Caco-2 (cell line): Measurements from ENCODE around the gene ZEB2. TPM values are rescaled to one million over a fixed set of nuclear protein-coding genes. Genes with fewer than 3 reads are reported as not detected.

Experiments used
- BruUV-seq: library from RNA; stranded (reverse); fragments of 400-500 nt; replicated peaks from 2 replicates; lab custom pipeline; 2021; lab: Mats Ljungman, UMichigan
- CTCF ChIA-PET: fragments of 300-600 bp; sonication (Branson Sonifier 250); formaldehyde crosslinking; loops from one replicate; lab custom pipeline; 2022; ENCODE audit warnings: antibody characterized with exemption; lab: Charles Lee
- POLR2A ChIA-PET: fragments of 300-600 bp; sonication (Branson Sonifier 250); formaldehyde crosslinking; loops from one replicate; lab custom pipeline; 2022; ENCODE audit warnings: antibody characterized with exemption; lab: Charles Lee
- DNase-seq, 2 experiments: peaks; one replicate each; pipeline versions ENCODE4 v3.0.0 to v3.0.0-alpha.2; 2020 to 2022
- H3K27me3 ChIP-seq: replicated peaks from 2 replicates; pipeline ENCODE4 v1.6.0; 2011; ENCODE audit warnings: low read length; ENCODE audit not compliant: control insufficient read depth, insufficient read depth
- H3K36me3 ChIP-seq: 2 replicates; pipeline ENCODE4 v1.5.1; 2011; ENCODE audit warnings: low read length; ENCODE audit not compliant: control insufficient read depth, insufficient read depth
- H3K4me1 ChIP-seq: fragments of 250-450 bp; sonication (Bioruptor Pico); 2 replicates; pipeline ENCODE4 v1.5.1; 2020; ENCODE audit warnings: mild to moderate bottlenecking
- H3K4me3 ChIP-seq: 2 replicates; pipeline ENCODE4 v1.5.1; 2011; ENCODE audit warnings: low read depth, mild to moderate bottlenecking, control low read depth, low read length
- H3K9me3 ChIP-seq: fragments of 250-450 bp; sonication (Bioruptor Pico); 2 replicates; pipeline ENCODE4 v1.5.1; 2020; ENCODE audit warnings: mild to moderate bottlenecking, moderate library complexity
- H3K27ac Mint-ChIP-seq: one replicate; pipeline ENCODE4 v1.8.0; 2022; ENCODE audit warnings: mixed read lengths; ENCODE audit not compliant: unreplicated experiment
- H3K27me3 Mint-ChIP-seq: one replicate; pipeline ENCODE4 v1.8.0; 2022; ENCODE audit warnings: mixed read lengths; ENCODE audit not compliant: insufficient read depth, unreplicated experiment
- H3K36me3 Mint-ChIP-seq: one replicate; pipeline ENCODE4 v1.8.0; 2022; ENCODE audit warnings: mild to moderate bottlenecking, mixed read lengths; ENCODE audit not compliant: insufficient read depth, unreplicated experiment
- H3K4me1 Mint-ChIP-seq: one replicate; pipeline ENCODE4 v1.8.0; 2022; ENCODE audit warnings: low read depth, mixed read lengths; ENCODE audit not compliant: unreplicated experiment
- H3K4me3 Mint-ChIP-seq: one replicate; pipeline ENCODE4 v1.8.0; 2022; ENCODE audit warnings: mild to moderate bottlenecking, moderate library complexity, mixed read lengths; ENCODE audit not compliant: unreplicated experiment
- H3K9me3 Mint-ChIP-seq: one replicate; pipeline ENCODE4 v1.8.0; 2022; ENCODE audit warnings: mixed read lengths; ENCODE audit not compliant: unreplicated experiment
- intact Hi-C: fragments of 100-400 bp; cut with micrococcal nuclease; formaldehyde crosslinking; loops from one replicate; pipeline ENCODE4 v1.10.0; 2022; ENCODE audit not compliant: unreplicated experiment
- total RNA-seq: library from RNA; stranded (reverse); gene quantifications from 2 replicates; pipeline ENCODE4 v1.2.3, GENCODE V29; 2022
- TF ChIP-seq, protein P1 (sequence below), 2 experiments: fragments of 200-600 bp in 1 of 2; IDR thresholded peaks; 1 replicate in 1 of 2; 2 replicates in 1 of 2; pipeline versions ENCODE4 v1.5.1 to v1.8.0; 2011 to 2022; ENCODE audit warnings: antibody characterized with exemption in 1 of 2, control low read depth in 1 of 2, inconsistent platforms in 1 of 2, low read depth in 1 of 2, low read length in 1 of 2, mild to moderate bottlenecking in 1 of 2, moderate library complexity in 1 of 2; ENCODE audit not compliant: insufficient read depth in 1 of 2, severe bottlenecking in 1 of 2, unreplicated experiment in 1 of 2

ZEB2 gene
- total RNA-seq, 1 experiment from 2014 or later = not detected

DNA sequence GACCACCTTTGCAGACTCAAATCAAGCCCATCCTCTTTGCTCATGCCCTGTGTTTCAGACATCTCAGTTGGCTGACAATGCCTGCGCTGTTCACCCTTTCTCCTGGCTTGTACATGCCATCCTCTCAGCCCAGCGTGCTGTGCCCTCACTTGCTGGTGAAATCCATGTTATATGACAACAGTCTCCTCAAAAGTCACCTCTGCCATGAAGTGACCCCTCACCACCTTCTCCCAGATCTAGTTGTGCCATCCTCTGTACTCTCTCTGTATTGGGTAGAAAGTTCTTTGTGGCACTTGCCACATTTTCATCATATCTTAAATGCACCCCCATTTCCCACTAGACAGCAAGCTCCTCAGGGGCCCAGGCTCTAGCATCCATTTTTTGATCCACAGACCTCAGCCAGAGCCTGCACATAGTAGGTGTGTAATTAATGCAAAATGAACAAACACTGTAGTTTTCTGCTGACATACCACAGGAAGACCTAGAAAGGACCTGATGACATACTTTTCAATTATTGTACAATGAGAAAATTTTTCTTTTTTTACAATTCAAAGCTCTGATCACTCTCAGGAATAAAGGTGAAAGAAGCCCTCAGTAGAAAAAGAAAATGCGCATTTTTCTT, 22.8 kb downstream of the ZEB2 start:
- TF ChIP-seq, protein P1, sequence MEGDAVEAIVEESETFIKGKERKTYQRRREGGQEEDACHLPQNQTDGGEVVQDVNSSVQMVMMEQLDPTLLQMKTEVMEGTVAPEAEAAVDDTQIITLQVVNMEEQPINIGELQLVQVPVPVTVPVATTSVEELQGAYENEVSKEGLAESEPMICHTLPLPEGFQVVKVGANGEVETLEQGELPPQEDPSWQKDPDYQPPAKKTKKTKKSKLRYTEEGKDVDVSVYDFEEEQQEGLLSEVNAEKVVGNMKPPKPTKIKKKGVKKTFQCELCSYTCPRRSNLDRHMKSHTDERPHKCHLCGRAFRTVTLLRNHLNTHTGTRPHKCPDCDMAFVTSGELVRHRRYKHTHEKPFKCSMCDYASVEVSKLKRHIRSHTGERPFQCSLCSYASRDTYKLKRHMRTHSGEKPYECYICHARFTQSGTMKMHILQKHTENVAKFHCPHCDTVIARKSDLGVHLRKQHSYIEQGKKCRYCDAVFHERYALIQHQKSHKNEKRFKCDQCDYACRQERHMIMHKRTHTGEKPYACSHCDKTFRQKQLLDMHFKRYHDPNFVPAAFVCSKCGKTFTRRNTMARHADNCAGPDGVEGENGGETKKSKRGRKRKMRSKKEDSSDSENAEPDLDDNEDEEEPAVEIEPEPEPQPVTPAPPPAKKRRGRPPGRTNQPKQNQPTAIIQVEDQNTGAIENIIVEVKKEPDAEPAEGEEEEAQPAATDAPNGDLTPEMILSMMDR (IDR thresholded peaks at IDR 0.05; ENCODE audit: insufficient read depth in 1 of 2, low read depth in 1 of 2, low read length in 1 of 2, severe bottlenecking in 1 of 2, unreplicated experiment in 1 of 2) = no peak
- POLR2A ChIA-PET = no interaction called here
- no peak for DNase-seq
- peaks cover 13% of the 10 kb centered on the region for H3K27me3 Mint-ChIP-seq
- H3K4me3 Mint-ChIP-seq = no peak overlapping the region
- CTCF ChIA-PET = interaction anchor here (0.6 kb wide), 1 partner anchor 31 kb away, joined by 8 read pairs; no protein-coding TSS in a partner anchor
- no peaks in the 10 kb centered on the region for H3K36me3 ChIP-seq
- no peak overlapping the region for H3K27ac Mint-ChIP-seq
- H3K36me3 Mint-ChIP-seq = no peaks in the 10 kb centered on the region
- no peaks in the 10 kb centered on the region for H3K9me3 Mint-ChIP-seq
- H3K27me3 ChIP-seq = no peaks in the 10 kb centered on the region
- no peaks in the 10 kb centered on the region for H3K9me3 ChIP-seq
- H3K4me1 Mint-ChIP-seq = no peaks in the 10 kb centered on the region
- H3K4me3 ChIP-seq = no peak overlapping the region
- BruUV-seq = no TSS peak
- no peaks in the 10 kb centered on the region for H3K4me1 ChIP-seq
- intact Hi-C loops = no loop called here

DNA sequence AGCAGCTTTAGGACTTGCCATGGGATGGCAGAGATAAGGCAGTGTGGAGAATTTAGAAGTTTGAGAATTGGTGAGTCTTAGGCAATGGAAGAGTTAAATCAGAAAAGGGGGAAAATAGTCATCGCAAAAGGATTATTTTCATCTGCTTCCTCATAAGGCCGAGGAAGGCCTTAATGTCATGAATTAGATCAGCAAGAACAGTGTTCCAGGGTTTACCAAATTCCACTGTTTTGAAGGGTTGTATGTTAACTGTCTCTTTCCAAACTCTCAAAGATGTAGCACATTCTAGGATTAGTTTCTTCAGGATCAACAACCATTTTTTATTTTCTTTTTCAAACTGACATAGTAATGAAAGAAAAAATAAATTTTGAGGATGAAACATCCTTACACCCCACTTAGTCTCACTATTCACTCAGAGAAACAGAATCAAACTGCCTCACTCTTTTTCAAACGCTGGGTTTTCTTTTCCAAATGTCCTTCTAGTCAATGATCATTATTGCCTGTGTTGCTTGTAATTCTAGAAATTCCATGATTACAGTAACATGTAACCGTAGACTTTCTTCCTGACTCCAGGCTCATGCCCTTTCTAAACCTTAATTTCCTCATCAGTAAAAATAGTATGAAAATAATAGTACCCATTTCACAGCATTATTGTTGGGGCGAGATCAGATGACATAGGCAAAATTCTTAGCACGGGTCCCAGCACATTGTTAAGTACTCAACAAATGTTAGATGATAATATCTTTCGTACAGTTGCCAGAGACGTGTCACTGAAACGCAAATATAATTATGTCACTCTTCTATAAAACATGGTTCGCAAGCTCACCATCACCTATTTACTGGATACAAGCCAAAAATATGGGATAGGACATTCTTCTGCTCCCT, 23.6 kb downstream of the ZEB2 start:
- Histone ChIP-seq H3K4me3 (no peak overlapping the region), H3K9me3 (no peaks in the 10 kb centered on the region), H3K4me1 (no peaks in the 10 kb centered on the region), H3K36me3 (no peaks in the 10 kb centered on the region), H3K27me3 (no peaks in the 10 kb centered on the region)
- TF ChIP-seq, protein P1 (IDR thresholded peaks at IDR 0.05; ENCODE audit: insufficient read depth in 1 of 2, low read depth in 1 of 2, low read length in 1 of 2, severe bottlenecking in 1 of 2, unreplicated experiment in 1 of 2) = no peak
- BruUV-seq = no TSS peak
- no peak for DNase-seq
- H3K9me3 Mint-ChIP-seq = no peaks in the 10 kb centered on the region
- H3K36me3 Mint-ChIP-seq = no peaks in the 10 kb centered on the region
- intact Hi-C loops = no loop called here
- no peaks in the 10 kb centered on the region for H3K4me1 Mint-ChIP-seq
- no peak overlapping the region for H3K4me3 Mint-ChIP-seq
- CTCF ChIA-PET = interaction anchor here (0.6 kb wide), 1 partner anchor 32 kb away, joined by 8 read pairs; no protein-coding TSS in a partner anchor
- POLR2A ChIA-PET = no interaction called here
- peaks cover 13% of the 10 kb centered on the region for H3K27me3 Mint-ChIP-seq
- H3K27ac Mint-ChIP-seq = no peak overlapping the region

DNA sequence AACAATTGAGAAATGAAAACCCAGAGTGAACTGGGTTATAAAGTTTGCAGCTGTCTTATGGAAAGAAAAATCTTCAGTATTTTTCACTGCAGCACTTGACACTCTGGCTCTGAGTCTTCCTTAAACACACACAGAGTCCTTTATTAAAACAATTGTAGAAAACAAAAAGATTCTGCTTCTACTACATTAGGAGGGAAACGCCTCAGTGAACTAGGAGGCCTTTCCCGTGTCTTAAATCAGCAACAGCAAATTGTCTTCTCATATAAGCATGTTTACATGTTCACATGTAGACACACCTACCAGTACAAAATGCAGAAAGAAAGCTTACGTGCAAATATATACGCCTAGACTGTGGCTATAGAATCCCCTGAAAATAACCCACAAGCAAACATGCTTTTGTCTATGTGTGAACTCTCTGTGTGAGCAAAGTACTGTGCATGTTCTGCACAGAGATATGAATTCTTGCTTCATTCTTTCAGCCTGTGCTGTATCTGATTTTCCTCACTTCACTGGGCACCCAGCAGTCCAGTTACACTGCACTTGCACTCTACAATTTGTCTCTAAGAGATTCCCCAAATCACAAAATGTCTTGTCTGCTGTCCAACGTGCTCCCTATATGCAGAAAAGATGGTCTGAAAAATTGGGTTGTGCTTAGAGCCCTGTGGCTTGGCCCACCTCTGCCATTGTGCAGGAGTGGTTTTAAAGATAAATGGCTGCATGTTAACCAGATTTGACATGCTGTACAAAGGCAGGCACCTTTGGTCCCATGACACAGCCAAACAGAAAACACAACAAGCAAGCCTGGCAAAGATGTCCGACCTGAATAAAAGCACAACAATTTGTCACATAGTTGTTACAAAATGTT, 24.5 kb downstream of the ZEB2 start:
- no peak for DNase-seq
- Mint-ChIP-seq H3K9me3 (no peaks in the 10 kb centered on the region), H3K4me3 (no peak overlapping the region), H3K36me3 (no peaks in the 10 kb centered on the region), H3K27ac (no peak overlapping the region), H3K4me1 (no peaks in the 10 kb centered on the region), H3K27me3 (peaks cover 13% of the 10 kb centered on the region)
- BruUV-seq = no TSS peak
- no peaks in the 10 kb centered on the region for H3K9me3 ChIP-seq
- POLR2A ChIA-PET = no interaction called here
- no peak overlapping the region for H3K4me3 ChIP-seq
- no peaks in the 10 kb centered on the region for H3K4me1 ChIP-seq
- CTCF ChIA-PET = no interaction called here
- no peaks in the 10 kb centered on the region for H3K27me3 ChIP-seq
- TF ChIP-seq, protein P1 (IDR thresholded peaks at IDR 0.05; ENCODE audit: insufficient read depth in 1 of 2, low read depth in 1 of 2, low read length in 1 of 2, severe bottlenecking in 1 of 2, unreplicated experiment in 1 of 2) = no peak
- H3K36me3 ChIP-seq = no peaks in the 10 kb centered on the region
- intact Hi-C loops = no loop called here
